Fibroblast of lung (primary cell): ENCODE measurements around the gene RAB25.

Source experiments
- EZH2 ChIP-seq: IDR thresholded peaks from 2 replicates; pipeline ENCODE4 v1.5.1; 2012; ENCODE audit warnings: low read length, control low read depth, mild to moderate bottlenecking; ENCODE audit errors: missing control alignments
- TF ChIP-seq, protein P1 (sequence below), 2 donors: IDR thresholded peaks in 1 of 2; conservative IDR thresholded peaks in 1 of 2; 1 replicate in 1 of 2; 2 replicates in 1 of 2; pipeline ENCODE4 v1.5.1; 2011 to 2012; ENCODE audit warnings: low read length in 2 of 2, control low read depth in 1 of 2, inconsistent platforms in 1 of 2, low read depth in 1 of 2, mild to moderate bottlenecking in 1 of 2

DNA sequence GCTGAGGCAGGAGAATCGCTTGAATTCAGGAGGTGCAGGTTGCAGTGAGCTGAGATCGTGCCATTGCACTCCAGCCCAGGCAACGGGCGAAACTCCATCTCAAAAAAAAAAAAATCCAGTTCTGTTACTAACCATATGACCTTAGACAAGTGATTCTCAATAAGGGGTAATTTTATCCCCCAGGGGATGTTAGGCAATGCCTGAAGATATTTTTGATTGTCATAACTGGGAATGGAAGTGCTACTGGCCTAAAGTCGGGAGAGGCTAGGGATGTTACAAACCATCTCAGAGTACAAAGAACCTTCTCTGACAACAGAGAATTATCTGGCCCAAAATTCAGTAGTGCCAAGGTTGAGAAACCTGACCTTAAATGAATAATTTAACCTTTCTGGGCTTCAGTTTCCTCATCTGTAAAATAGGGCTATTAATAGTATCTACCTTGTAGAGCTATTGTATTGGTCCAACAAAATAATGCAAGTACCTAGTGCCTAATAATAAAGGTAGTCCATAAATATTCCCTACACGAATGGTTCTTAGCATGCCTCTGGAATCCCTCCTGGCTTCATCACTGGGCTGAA is 47.8 kb downstream of the RAB25 start:
- TF ChIP-seq, protein P1, sequence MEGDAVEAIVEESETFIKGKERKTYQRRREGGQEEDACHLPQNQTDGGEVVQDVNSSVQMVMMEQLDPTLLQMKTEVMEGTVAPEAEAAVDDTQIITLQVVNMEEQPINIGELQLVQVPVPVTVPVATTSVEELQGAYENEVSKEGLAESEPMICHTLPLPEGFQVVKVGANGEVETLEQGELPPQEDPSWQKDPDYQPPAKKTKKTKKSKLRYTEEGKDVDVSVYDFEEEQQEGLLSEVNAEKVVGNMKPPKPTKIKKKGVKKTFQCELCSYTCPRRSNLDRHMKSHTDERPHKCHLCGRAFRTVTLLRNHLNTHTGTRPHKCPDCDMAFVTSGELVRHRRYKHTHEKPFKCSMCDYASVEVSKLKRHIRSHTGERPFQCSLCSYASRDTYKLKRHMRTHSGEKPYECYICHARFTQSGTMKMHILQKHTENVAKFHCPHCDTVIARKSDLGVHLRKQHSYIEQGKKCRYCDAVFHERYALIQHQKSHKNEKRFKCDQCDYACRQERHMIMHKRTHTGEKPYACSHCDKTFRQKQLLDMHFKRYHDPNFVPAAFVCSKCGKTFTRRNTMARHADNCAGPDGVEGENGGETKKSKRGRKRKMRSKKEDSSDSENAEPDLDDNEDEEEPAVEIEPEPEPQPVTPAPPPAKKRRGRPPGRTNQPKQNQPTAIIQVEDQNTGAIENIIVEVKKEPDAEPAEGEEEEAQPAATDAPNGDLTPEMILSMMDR (conservative IDR thresholded peaks at IDR 0.05 in 1 of 2, IDR thresholded peaks at IDR 0.05 in 1 of 2; ENCODE audit: low read depth in 1 of 2, low read length in 2 of 2), result no peak
- no peak for TF ChIP-seq EZH2
